Loucy (cell line): ENCODE results near the gene INF2.

Experiments used
- H2AFZ ChIP-seq: fragments of 200-600 bp; sonication (generic); 2 replicates; pipeline ENCODE4 v1.6.0; 2016; ENCODE audit warnings: antibody characterized with exemption, mild to moderate bottlenecking, low read length, moderate library complexity
- H3F3A ChIP-seq: fragments of 200-600 bp; 2 replicates; pipeline ENCODE4 v1.6.0; 2016; ENCODE audit warnings: antibody characterized with exemption, low read depth, mild to moderate bottlenecking
- H3K27me3 ChIP-seq: fragments of 200-600 bp; sonication (generic); 2 replicates; pipeline ENCODE4 v1.6.1; 2014; ENCODE audit warnings: low read length, mild to moderate bottlenecking; ENCODE audit not compliant: insufficient read depth, poor library complexity, severe bottlenecking
- H3K36me3 ChIP-seq: fragments of 200-600 bp; sonication (generic); 2 replicates; pipeline ENCODE4 v1.6.1; 2016; ENCODE audit warnings: low read length; ENCODE audit not compliant: insufficient read depth
- H3K4me1 ChIP-seq: fragments of 200-600 bp; sonication (generic); 2 replicates; pipeline ENCODE4 v1.5.1; 2014; ENCODE audit warnings: low read length, mild to moderate bottlenecking; ENCODE audit not compliant: insufficient read depth, poor library complexity, severe bottlenecking
- H3K4me2 ChIP-seq: fragments of 200-600 bp; sonication (generic); 2 replicates; pipeline ENCODE4 v1.6.0; 2014; ENCODE audit warnings: antibody characterized with exemption, low read length, low read depth, mild to moderate bottlenecking; ENCODE audit not compliant: poor library complexity, severe bottlenecking
- H3K4me3 ChIP-seq: fragments of 200-600 bp; sonication (generic); 2 replicates; pipeline ENCODE4 v1.5.1; 2014; ENCODE audit warnings: low read length, mild to moderate bottlenecking, mixed read lengths; ENCODE audit not compliant: poor library complexity, severe bottlenecking
- H3K79me2 ChIP-seq: fragments of 200-600 bp; sonication (generic); 2 replicates; pipeline ENCODE4 v1.6.1; 2014; ENCODE audit warnings: low read length; ENCODE audit not compliant: insufficient read depth
- H3K9ac ChIP-seq: fragments of 200-600 bp; sonication (generic); 2 replicates; pipeline ENCODE4 v1.6.0; 2014; ENCODE audit warnings: mild to moderate bottlenecking, low read depth, low read length, moderate library complexity; ENCODE audit not compliant: poor library complexity, severe bottlenecking
- H3K9me2 ChIP-seq: fragments of 200-600 bp; sonication (generic); replicated peaks from 2 replicates; pipeline ENCODE4 v1.6.1; 2016; ENCODE audit warnings: low read depth, low read length, mixed read lengths
- H3K9me3 ChIP-seq: fragments of 200-600 bp; sonication (generic); 2 replicates; pipeline ENCODE4 v1.6.1; 2014; ENCODE audit warnings: mild to moderate bottlenecking, antibody characterized with exemption, low read length, low read depth; ENCODE audit not compliant: insufficient read depth
- H4K20me1 ChIP-seq: fragments of 200-600 bp; sonication (generic); 2 replicates; pipeline ENCODE4 v1.6.0; 2014; ENCODE audit warnings: antibody characterized with exemption, low read length, mild to moderate bottlenecking; ENCODE audit not compliant: insufficient read depth, poor library complexity, severe bottlenecking
- EZH2phosphoT487 ChIP-seq: fragments of 200-600 bp; IDR thresholded peaks from 2 replicates; pipeline ENCODE4 v1.6.1; 2018; ENCODE audit warnings: antibody characterized with exemption, mild to moderate bottlenecking, moderate library complexity, borderline replicate concordance
- TF ChIP-seq, protein P1 (sequence below): fragments of 200-600 bp; sonication (generic); conservative IDR thresholded peaks from 2 replicates; pipeline ENCODE4 v1.5.1; 2014; ENCODE audit warnings: mild to moderate bottlenecking, antibody characterized with exemption, low read length

The INF2 gene

DNA sequence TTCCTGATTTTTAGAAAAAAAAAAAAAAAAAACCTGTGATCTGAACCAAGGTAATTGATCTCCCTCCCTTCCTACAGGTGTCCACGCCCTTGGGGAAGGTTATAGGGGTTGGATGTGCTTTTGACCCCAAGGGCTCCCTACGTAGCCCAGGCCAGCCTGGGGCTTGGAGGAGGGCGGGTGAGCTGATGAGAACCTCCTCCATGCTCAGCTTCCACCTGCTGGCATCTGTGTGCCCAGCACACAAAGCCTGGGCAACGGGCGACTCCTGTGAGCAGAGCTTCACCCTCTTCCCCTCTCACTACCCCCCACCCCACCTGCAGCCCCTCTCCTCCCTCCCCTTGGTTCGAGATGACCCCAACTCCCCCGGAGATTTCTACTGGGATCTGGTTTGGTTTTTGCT is 25.3 kb upstream of the INF2 start:
- no peaks in the 10 kb centered on the region for H3K79me2 ChIP-seq
- H3K9me3 ChIP-seq, result no peaks in the 10 kb centered on the region
- no peaks in the 10 kb centered on the region for H3K9me2 ChIP-seq
- no peak overlapping the region for H3K4me2 ChIP-seq
- no peak overlapping the region for H3K9ac ChIP-seq
- H3K27me3 ChIP-seq, result no peaks in the 10 kb centered on the region
- TF ChIP-seq EZH2phosphoT487, result no peak
- TF ChIP-seq, protein P1, sequence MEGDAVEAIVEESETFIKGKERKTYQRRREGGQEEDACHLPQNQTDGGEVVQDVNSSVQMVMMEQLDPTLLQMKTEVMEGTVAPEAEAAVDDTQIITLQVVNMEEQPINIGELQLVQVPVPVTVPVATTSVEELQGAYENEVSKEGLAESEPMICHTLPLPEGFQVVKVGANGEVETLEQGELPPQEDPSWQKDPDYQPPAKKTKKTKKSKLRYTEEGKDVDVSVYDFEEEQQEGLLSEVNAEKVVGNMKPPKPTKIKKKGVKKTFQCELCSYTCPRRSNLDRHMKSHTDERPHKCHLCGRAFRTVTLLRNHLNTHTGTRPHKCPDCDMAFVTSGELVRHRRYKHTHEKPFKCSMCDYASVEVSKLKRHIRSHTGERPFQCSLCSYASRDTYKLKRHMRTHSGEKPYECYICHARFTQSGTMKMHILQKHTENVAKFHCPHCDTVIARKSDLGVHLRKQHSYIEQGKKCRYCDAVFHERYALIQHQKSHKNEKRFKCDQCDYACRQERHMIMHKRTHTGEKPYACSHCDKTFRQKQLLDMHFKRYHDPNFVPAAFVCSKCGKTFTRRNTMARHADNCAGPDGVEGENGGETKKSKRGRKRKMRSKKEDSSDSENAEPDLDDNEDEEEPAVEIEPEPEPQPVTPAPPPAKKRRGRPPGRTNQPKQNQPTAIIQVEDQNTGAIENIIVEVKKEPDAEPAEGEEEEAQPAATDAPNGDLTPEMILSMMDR, result no peak
- no peaks in the 10 kb centered on the region for H3K36me3 ChIP-seq
- no peak overlapping the region for H2AFZ ChIP-seq
- no peak overlapping the region for H3K4me3 ChIP-seq
- peaks cover 5% of the 10 kb centered on the region for H3K4me1 ChIP-seq
- no peaks in the 10 kb centered on the region for H4K20me1 ChIP-seq
- no peaks in the 10 kb centered on the region for H3F3A ChIP-seq

DNA sequence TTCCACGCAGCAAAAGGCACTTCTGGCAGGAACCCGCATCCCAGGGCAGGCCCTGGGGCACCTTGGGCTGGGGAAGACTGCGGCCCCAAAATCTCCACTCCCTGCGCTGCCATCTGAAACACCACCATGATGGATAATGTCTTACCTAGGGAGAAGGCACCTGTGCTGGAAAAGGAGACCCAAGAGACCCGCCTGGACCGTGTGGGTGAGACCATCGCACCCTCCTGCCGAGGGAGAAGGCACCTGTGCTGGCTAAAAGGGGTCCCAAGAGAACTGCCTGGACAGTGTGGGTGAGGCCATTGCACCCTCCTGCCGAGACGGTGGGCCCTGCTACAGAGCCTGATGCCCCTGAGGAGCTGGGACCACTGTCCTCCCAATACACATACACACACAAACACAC is 24.8 kb upstream of the INF2 start:
- H3K27me3 ChIP-seq, result no peaks in the 10 kb centered on the region

DNA sequence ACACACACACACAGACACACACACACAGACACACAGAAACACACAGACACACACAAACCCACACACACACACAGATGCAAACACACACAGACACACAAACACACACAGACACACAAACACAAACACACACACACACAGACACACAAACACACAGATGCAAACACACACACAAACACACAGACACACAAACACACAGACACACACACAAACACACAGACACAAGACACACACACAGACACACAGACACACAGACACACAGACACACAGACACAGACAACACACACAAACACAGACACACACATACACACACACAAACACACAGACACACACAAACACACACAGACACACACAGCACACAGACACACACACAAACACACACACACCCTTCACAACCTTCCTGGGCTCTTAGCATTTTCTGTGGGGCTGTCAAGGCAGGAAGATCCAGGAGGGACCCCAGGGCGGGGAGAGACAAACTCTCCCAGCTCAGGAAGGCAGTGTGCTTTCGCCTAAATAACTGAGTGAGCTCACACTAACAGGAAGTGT is 24.2 kb upstream of the INF2 start:
- no peaks in the 10 kb centered on the region for H4K20me1 ChIP-seq
- peak overlapping the region; percentile 27 for H3K4me2 ChIP-seq
- H3K4me1 ChIP-seq, result peaks cover 5% of the 10 kb centered on the region
- no peaks in the 10 kb centered on the region for H3K27me3 ChIP-seq
- H2AFZ ChIP-seq, result no peak overlapping the region
- H3K79me2 ChIP-seq, result no peaks in the 10 kb centered on the region
- H3K9me3 ChIP-seq, result no peaks in the 10 kb centered on the region
- no peak overlapping the region for H3K9ac ChIP-seq
- H3K4me3 ChIP-seq, result no peak overlapping the region
- no peaks in the 10 kb centered on the region for H3F3A ChIP-seq
- TF ChIP-seq, protein P1, result no peak
- TF ChIP-seq EZH2phosphoT487, result no peak
- no peaks in the 10 kb centered on the region for H3K9me2 ChIP-seq
- no peaks in the 10 kb centered on the region for H3K36me3 ChIP-seq

More for the DNA sequence above, 24.8 kb upstream of the INF2 start:
- TF ChIP-seq, protein P1, result no peak
- no peak for TF ChIP-seq EZH2phosphoT487
- Histone ChIP-seq H3K9ac (no peak overlapping the region), H3K4me3 (no peak overlapping the region), H2AFZ (no peak overlapping the region), H3F3A (no peaks in the 10 kb centered on the region), H3K4me1 (peaks cover 5% of the 10 kb centered on the region), H3K36me3 (no peaks in the 10 kb centered on the region), H3K79me2 (no peaks in the 10 kb centered on the region), H3K9me2 (no peaks in the 10 kb centered on the region), H3K9me3 (no peaks in the 10 kb centered on the region), H4K20me1 (no peaks in the 10 kb centered on the region), H3K4me2 (no peak overlapping the region)
